GM13977 (cell line): Measurements from ENCODE around the gene SPATS2.
"Not testable (repeated sequence)": the region's sequence is repeated elsewhere in the genome, so short reads cannot be mapped to it uniquely, and the experiment has no call there.

Source experiments
- DNase-seq: peaks from one replicate; pipeline ENCODE4 v3.0.0; 2012; ENCODE audit warnings: low spot score
- in situ Hi-C: fragments of 300-500 bp; cut with MboI; formaldehyde crosslinking; loops from one replicate; pipeline ENCODE4 v1.12.0; 2022; ENCODE audit warnings: low sequenced_read_pairs, low pct_unique_long_range_greater_than_20kb, mixed read lengths, inconsistent platforms; ENCODE audit not compliant: unreplicated experiment
- TF ChIP-seq, protein P1 (sequence below): IDR thresholded peaks from 2 replicates; pipeline ENCODE4 v1.5.1; 2012; ENCODE audit warnings: mild to moderate bottlenecking, control low read depth; ENCODE audit not compliant: insufficient read depth; ENCODE audit errors: extremely low read depth, missing control alignments

Gene SPATS2

DNA sequence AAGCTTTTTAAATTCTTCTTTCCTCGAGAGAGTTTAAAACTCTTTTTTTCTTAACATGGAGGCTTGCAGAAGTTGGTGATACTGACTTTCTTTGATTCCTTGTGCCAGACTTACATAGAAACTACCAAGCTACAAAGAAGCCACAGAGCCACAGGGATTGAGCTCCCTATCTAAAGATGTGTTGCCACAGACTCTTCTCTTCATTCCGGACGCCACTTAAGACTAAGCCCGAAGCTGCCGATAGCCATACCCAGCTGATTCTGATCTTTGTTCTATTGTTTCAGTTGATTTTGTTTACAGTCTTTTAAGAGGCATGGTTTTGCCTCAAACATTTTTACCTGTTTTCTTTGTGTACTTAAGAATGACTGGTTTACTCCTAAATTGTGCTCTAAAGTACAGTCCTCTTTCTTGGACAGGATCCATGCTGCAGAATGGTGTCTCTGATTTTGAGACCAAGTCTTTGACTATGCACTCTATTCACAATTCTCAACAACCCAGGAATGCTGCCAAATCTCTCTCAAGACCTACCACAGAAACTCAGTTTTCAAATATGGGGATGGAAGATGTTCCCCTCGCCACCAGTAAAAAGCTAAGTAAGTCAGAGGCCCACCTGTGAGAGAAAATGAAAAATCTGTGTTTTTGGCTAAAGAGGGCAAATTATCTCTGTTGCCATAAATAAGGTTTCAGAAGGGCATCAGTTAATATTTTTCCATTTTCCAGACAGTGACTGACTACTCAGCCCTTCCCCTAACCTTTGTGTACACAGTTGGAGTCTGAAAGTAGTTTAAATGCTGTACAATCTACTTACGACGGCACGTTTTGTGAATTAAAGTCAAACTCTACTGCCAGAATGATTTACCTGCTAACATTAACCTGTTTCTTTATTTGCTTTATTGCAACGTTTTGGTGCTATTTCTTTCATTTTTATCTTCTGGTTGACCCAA is 129.4 kb downstream of the SPATS2 start:
- DNase-seq, result no peak
- TF ChIP-seq, protein P1, sequence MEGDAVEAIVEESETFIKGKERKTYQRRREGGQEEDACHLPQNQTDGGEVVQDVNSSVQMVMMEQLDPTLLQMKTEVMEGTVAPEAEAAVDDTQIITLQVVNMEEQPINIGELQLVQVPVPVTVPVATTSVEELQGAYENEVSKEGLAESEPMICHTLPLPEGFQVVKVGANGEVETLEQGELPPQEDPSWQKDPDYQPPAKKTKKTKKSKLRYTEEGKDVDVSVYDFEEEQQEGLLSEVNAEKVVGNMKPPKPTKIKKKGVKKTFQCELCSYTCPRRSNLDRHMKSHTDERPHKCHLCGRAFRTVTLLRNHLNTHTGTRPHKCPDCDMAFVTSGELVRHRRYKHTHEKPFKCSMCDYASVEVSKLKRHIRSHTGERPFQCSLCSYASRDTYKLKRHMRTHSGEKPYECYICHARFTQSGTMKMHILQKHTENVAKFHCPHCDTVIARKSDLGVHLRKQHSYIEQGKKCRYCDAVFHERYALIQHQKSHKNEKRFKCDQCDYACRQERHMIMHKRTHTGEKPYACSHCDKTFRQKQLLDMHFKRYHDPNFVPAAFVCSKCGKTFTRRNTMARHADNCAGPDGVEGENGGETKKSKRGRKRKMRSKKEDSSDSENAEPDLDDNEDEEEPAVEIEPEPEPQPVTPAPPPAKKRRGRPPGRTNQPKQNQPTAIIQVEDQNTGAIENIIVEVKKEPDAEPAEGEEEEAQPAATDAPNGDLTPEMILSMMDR, result no peak
- in situ Hi-C loops, result no loop called here

DNA sequence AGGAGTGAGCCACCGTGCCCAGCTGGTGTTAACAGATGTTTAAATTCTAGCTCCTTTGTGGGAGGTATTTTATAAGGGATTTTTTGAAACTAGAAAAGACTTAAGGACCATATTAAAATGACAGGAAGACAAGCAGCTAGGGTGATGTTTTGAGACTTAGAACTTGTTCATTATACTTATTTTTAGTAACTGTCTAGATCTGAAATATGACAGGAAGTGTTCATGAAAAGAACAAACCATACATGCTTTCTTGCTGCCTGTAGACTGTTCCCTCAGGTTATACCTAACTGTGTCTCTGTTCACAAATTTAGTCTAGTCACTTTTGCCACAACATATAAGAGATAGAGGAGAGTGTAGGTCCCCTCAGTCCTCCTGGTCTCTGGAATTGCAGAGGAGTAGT is 134.6 kb downstream of the SPATS2 start:
- TF ChIP-seq, protein P1, result no peak
- DNase-seq, result no peak
- in situ Hi-C loops, result no loop called here

DNA sequence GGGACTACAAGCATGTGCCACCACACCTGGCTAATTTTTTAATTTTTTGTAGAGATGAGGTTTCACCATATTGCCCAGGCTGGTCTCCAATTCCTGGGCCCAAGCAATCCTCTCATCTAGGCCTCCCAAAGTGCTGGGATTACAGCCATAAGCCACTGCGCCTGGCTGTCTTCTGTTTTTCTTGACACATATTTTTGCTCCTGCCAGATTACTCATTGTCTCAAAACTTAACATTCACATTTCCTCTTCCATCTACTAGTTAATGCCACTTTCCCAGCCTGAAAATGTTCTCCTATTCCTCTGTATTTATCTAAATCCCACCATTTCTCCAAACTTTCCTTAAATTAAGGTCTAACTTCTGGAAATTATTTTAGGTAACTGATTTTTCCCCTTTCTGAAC is 135.3 kb downstream of the SPATS2 start:
- TF ChIP-seq, protein P1, result no peak
- DNase-seq, result no peak
- in situ Hi-C loops, result no loop called here

DNA sequence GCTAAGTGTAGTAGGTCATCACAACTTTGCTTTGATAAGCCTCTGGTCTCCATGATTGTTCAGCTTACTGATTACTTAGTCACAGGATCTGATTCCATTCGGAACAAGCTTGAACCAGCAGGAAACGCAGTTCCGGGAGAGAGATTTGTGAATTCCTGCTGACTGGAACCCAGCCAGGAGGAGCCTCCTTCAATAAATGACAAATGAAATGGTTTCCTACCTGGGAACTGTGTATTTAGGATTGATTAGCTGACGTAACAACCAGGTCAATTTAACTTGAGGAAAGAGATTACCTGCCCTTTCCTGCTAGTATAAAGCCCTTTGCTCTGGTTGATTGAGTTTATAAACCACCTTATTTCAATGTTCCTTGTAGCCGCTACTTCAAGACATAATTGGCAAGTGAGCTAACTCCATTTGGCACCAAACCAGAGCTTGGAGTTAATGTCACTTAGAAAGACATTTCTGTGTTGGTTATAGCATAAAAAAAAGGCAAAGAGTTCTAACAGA is 136.5 kb downstream of the SPATS2 start:
- in situ Hi-C loops, result no loop called here

DNA sequence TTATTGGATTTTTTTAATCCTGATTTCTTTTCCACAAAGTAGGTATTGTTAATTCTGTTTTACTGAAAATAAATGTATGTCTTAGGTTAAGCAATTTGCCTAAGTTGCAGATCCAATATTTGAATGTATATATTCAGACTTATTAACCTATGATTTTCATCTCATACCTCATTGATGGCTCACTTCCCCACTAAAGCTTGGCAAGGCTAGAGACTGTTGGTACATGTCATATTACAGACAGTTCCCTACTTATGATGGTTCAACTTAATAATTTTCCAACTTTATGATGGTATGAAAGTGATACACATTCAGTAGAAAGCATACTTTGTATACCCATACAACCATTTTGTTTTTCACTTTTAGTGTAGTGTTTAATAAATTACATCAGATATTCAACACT is 138.4 kb downstream of the SPATS2 start:
- no peak for DNase-seq
- in situ Hi-C loops, result no loop called here
- TF ChIP-seq, protein P1, result no peak

More for the DNA sequence above, 136.5 kb downstream of the SPATS2 start:
- no peak for DNase-seq
- TF ChIP-seq, protein P1, result no peak

DNA sequence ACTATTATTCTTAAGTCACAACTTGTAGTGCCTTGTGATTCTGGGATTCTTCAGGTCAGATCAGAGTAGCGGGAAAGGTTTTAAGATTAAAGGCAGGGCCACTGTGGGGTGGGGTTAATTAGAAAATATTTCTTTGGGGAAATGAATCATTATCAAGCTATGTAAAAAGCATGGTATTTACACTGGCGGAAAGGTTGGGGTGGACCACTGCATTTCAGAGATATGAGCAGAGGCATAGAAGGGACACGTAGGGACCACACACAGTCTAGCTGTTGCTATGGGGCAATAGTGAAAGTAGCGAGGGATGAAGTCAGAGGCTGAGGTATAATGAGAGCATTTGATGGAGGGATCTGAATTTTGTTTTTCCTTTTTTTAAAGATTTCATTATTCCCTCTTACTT is 139.9 kb downstream of the SPATS2 start:
- in situ Hi-C loops, result no loop called here
- DNase-seq, result no peak
- TF ChIP-seq, protein P1, result no peak

DNA sequence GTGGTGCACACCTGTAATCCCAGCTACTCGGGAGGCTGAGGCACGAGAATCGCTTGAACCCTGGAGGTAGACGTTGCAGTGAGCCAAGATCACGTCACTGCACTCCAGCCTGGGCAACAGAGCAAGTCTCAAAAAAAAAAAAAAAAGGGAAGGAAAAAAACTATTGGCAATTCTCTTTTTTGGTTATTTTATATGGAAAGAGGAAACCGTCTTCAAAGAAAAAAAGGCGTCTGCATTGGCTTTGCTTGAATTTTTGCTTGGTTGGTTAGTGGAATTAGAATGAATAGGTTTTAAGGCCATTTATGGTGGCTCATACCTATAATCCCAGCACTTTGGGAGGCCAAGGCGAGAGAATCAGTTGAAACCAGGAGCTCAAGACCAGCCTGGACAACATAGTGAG is 142.4 kb downstream of the SPATS2 start:
- in situ Hi-C loops, DNase-seq: not testable (repeated sequence)
